Measurements from ENCODE around the gene CFAP46.
"Not testable (repeated sequence)": the region's sequence is repeated elsewhere in the genome, so short reads cannot be mapped to it uniquely, and the experiment has no call there.

The CFAP46 gene

DNA sequence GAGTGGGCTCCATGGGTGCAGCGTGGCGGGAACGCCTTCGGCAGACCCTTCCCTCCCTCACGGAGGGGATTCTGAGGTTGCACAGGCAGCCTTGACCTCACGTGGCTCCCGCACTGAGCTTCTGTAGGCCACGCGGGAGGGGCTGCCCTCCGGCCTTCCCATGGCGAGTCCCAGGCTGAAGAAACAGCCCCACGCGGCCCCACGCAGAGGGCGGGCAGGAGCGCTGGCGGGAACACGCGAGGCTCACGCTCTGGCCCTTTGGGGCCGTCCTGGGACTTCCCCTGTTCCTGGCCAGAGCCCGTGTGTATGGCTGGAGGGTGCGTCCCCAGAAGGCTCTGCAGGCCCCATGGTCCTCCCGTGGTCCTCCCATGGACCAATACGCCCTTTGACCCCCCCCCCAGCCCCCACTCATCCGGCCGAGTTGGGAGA lies 134.7 kb downstream of the CFAP46 start:
- no peak for DNase-seq (ENCODE audit: low read depth in 2 of 2)

DNA sequence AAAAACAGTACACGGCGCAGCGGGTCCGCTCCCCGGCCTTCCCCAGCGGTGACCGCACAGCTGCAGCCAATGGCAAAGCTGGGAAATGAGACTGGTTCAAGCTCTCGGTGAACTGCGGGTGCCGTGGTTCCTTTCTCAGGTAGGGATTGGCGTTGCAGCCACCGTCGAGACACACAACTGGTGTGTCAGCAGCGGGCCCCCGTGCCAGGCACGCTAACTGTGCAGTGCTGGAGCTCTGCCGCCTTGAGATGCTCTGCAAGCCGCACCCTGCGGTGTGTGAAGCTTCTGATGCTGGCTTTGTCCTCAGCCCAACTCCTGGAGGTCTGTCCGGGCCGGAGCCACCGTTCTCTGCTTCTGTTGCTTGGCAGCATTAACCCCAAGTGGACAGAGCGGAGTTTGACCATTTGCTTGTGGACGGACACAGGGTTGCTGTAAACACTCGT lies 135.8 kb downstream of the CFAP46 start:
- no peak for DNase-seq (ENCODE audit: low read depth in 2 of 2)

DNA sequence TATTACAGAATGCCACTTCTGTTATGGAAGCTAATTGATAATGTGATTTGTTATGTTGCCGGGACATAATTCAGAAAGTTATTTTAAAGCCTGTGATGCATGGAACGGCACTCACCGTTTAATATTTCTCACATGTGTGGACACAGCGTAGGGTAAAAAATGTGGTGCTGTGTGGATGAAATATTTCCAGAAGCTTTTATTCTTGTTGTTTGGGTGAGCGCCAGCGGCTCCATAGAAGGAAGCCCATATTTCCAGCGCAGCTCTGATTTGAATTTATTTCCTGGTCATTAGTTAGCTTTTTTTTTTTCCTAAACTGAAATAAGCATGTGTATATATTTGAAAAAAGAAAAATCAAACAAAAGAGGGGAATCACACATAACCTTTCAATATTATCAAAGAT lies 136.3 kb downstream of the CFAP46 start:
- DNase-seq (ENCODE audit: low read depth in 2 of 2): no peak

DNA sequence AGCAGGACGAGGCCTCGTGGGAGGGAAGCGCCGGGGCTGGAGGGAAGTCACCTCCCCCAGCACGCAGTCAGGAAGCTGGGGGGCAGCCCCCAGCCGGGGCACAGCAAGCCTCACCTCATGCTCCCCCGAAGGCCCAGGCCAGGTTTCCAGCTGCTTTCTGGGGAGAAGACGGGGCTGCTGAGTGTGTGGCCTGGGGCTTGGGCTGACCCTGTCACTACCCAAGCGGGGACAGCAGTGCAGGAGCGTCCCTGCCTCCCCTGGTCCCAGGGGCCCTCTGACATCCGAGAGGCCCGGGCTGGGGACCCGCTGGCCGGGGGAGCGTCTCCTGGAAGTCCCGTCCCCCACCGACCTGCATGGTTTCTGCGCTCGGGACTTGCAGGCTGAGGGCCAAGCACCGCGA lies 136.8 kb downstream of the CFAP46 start:
- no peak for DNase-seq (ENCODE audit: low read depth in 2 of 2)

DNA sequence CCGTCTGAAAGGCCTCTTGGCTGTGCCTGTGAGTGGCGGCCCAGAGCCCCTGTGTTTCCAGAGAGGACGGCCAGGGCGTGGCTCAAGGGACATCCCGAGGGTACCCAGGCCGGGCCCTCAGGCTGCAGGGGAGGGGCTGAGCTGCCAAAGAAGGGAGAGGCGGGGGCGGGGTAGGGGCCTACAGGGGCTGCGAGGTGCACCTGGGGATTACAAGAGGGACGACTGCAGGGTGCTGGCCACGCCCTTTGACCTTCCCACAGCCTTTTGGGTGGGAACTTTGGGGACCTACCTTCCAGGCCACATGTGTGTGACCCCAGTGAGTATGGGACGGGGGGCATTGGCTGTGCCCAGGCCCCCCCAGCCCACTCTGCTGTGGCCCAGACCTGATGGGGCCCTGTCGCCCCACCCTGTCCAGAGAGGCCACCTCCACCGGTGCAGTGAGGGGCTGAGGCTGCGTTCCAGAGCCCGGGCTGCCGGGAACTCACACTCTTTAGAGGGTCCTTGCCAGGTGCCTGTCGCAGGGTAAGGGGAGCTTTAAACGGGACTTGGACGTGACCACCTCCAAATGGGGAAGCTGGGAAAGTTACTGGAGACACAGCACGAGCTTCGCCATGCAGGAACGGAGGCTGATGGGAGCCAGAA lies 137.5 kb downstream of the CFAP46 start:
- DNase-seq (ENCODE audit: low read depth in 2 of 2): no peak

DNA sequence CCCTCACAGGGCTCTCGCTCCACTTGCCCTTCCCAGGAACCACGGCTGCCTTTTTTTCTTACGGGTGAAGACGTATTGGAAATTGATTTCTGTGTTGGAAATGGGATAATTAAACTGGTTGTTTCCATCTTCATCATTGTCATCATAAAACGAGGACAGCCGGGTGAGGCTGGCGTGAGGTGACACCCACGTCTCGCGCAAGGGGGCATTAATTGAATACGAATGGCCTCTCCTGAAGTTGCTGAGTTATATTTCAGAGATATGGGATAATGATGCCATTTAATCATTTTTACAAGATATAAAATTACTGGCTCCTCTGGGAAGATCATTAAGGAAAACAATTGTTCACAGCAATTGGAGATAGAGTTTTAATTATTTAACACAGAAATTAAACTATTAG lies 138.1 kb downstream of the CFAP46 start:
- no peak for DNase-seq (ENCODE audit: low read depth in 2 of 2)

DNA sequence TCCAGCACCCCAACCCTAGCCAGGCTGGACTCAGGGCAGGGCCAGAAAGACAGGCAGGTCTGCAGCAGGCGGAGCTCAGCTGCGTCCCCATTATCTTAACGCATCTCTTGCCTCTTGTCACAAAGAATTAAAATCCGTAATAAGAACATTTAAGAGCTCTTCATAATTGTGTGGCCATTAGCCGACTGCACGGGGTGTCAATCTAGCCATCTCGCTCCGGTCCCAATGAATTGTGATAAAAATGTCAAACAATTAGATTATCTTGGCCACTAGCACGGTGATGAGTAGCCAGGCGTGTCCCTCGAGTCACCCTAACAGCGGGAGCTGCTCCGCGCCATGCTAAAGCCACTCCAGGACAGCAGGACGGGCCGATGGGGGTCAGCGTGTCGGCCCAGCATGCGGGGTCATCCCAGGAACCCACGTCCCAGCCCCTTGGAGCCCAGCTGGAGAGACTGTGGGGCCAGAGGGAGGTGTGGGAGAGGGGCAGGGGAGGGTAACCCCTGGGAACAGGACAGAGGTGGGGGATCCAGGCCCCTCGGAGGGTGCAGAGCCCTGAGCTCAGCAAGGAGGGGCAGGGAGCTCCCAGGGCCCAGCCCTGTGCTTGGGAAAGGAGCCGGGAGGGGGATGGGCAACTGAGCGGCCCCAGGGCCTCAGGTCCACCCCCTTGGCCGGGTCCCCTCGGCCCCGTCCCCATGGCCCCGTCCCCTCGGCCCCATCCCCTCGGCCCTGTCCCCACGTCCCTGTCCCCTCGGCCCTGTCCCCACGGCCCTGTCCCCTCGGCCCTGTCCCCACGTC lies 138.8 kb downstream of the CFAP46 start:
- no peak for DNase-seq (ENCODE audit: low read depth in 2 of 2)

DNA sequence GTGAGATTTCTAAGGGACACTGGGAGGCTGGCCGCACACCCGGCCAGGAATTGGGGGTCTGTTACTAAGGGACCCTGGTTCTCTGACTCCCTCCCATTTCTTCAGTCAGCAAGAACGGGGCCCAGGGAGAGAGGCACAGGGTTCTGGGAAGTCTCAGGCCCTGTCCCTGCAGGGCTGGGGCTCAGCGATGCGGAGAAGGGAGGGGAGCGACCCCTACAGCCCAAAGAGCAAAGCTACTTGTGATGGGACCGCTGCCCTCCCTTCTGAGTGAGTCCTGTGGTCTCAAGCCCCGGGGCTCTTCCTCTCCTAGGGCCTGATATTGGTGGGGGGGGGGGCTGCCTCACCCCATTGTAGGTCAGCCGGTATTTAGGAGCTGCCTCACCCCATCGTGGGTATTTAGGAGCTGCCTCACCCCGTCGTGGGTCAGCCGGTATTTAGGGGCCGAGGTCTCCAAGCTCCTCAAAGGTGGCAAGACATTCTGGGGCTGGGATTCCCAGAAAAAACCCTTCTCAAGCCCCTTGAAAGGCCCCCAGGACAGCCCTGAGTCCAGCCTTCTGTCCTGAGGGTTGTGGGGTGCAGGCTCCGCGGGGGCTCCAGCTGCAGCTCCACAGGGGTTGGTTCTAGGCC lies 139.6 kb downstream of the CFAP46 start:
- DNase-seq (ENCODE audit: low read depth in 2 of 2): no peak

DNA sequence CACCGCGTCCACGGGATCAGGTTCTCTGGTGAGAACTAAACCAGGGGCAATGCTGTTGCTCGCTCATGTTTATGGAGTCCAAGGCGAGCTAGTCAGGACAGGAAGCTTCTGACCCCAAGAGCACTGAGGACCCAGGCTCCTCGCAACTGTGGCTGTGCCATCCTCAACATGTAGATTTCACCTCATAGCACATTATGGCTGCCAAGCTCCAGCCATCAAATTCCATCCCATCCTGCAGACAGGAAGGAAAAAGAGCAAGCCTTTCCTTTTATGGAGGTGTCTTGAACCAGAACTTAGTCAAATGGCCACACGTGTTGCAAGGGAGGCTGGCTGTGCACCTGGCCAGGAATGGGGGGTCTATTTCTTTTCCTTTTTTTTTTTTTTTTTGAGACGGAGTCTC lies 140.3 kb downstream of the CFAP46 start:
- no peak for DNase-seq (ENCODE audit: low read depth in 2 of 2)

DNA sequence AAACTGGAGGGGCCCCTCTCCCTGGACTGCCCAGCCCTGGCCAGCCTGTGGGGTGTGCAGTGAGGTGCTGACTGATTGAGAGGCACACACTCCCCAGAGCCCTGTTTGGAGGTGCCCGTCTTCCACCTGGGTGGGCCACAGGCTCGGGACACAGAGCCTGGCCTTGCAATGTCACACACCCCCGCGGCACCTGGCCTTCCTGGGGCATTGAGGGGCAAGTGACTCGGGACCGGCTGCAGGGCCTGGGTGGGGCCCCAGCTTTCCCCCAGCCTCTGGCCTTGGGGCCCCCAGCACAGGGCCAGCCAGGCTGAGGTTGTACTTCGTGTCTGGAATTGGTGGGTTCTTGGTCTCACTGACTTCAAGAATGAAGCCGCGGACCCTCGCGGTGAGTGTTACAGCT lies 142.5 kb downstream of the CFAP46 start:
- no peak for DNase-seq (ENCODE audit: low read depth in 2 of 2)

DNA sequence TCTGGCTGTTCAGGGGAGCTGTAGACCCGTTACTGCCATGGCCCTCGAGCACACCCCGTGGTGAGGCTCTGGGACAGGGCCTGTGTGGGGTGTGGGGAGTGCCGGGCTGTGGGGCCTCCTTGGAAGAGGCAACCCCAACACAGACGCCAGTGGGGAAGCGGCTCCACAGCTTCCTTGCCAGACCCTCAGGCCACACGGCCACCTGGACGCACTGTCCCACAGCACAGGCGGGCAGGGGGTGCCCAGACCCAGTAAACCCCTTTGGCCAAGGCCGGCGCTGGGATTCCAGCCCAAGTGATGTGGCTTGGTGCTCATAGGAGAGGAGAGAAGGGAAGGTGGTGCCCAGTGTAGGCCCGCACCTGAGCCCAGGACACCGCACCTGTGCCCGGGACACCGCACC lies 143.5 kb downstream of the CFAP46 start:
- no peak for DNase-seq (ENCODE audit: low read depth in 2 of 2)

DNA sequence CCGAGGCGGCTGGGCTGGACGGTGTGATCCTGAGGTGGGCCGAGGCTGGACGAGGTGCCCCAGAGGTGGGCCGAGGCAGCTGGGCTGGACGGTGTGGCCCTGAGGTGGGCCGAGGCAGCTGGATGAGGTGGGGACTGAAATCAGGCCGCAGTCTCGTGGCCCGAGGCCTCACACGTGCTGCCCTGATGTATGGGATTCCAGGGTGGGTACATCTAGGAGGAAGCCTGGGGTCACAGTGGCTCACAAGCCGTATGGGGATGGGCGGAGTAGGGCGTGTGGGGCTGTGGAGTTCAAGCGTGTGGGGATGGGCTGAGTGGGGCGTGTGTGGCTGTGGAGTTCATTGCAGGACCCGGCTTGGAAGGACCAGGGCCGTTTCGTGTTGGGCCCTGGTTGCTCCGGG lies 144.0 kb downstream of the CFAP46 start:
- no peak for DNase-seq (ENCODE audit: low read depth in 2 of 2)

DNA sequence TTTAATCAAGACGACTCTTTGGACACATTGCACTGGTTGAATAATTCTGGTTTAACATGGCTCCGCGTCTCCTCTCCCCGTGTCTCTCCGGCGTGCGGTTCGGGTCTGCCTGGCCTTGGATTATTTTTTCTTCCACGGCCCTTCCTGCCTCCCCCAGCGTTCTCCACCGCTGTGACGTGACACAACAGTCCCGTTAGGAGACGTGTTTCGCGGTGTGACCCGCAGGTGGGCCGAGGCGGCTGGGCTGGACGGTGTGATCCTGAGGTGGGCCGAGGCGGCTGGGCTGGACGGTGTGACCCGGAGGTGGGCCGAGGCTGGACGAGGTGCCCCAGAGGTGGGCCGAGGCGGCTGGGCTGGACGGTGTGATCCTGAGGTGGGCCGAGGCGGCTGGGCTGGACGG lies 144.4 kb downstream of the CFAP46 start:
- not testable (repeated sequence) for DNase-seq (ENCODE audit: low read depth in 2 of 2)

DNA sequence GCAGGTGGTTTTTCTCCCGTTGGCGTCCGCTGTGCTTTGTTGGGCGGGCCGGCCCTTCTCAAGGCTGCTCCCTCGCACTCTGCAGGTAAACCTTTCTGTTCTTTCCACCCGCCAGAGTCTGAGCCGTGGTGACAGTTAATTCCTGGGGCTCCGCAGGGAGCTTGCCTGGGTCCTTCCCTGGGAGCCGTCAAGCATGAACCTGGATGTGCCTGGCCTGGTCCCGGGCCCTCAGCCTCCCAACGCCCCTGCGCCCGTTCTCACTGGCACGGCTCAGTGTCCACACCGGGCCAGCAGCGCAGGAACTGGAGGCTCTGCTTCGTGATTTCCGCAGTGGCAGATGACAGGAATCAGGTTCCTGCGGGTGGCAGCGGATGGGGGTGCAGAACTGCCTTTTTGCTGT lies 145.5 kb downstream of the CFAP46 start:
- DNase-seq (ENCODE audit: low read depth in 2 of 2): no peak

DNA sequence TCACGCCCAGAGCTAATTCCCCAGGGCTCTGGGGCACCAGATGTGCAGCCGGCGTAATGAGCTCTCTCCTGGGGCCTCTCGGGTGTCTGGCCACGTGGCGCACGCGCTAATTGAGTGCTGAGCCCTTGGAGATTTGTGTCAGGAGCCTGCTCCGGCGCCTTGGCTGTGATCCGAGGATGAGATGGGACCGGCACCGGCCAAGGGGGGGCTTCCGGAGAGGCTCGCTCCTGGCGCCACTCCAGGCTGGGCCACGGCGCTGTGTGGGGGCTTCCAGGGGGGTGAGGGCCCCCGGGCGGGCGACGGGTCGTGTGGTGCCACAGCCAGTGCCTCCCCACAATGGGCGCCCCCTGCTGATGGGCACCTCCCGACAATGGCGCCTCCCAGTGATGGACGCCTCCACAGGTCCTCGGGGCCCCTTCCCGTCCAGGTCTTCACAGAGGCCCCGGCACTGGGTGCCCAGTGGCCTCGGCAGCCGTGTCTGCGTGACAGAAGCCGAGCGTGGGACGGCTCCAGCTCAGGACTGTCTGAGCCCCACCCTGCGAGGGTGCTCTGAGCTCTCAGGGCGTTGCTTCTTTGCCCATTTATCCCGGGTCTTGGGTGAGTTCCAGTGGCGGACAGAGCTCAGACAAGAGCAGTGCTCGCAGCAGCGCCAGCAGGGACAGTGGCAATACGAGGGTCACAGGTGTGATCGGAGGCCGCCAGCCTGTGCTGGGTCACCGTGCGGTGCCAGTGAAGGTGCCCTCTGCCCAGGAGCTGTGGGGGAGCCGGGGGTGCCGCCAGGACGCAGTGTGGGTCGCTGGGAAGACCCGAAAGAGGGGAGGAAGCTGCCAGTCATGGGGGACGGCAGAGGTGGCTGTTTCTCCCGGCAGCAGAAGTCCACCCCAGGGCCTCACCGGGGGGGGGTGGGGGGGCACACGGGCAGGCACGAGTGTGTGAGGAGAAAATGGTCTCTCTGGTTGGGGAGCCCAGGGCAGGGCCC lies 148.2 kb downstream of the CFAP46 start:
- DNase-seq (ENCODE audit: low read depth in 2 of 2): no peak

DNA sequence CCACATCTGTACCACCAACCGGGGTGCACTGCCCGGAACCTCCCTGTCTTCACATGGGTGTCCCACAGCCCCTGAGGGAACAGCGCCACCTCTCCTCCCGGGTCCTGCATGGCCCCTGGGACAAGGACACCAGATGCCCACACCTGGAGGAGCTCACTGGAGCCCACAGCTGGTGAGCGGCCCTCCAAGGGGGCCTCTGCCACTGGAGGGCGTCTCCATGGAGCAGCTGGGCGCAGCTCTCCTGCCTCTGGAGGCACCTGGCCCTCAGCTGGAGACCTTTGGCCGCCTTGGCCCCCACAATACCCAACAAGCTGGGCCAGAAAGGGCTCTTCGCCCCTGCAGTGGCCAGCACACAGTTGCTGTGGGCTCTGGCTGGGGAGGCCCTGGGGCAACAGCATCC lies 149.2 kb downstream of the CFAP46 start:
- DNase-seq (ENCODE audit: low read depth in 2 of 2): no peak

DNA sequence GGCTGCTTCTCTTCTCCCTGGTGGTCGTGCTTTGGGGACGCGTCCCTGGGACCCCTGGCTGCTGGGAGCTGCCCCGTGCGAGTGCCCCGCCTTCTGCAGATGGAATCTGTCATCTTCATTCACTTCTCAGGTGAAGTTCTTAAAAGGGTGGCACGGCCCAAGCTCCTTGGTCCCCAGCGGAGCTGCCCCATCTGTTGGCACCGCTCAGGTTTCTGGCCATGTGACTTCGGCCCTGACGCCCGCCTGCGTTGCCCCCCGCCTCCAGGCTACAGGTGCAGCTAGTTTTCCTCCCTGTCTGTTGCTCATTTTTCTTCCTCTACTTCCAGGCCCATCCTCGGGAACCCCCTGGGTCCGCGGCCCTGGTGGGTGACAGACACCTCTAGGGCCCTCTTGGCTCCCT lies 149.6 kb downstream of the CFAP46 start:
- no peak for DNase-seq (ENCODE audit: low read depth in 2 of 2)

DNA sequence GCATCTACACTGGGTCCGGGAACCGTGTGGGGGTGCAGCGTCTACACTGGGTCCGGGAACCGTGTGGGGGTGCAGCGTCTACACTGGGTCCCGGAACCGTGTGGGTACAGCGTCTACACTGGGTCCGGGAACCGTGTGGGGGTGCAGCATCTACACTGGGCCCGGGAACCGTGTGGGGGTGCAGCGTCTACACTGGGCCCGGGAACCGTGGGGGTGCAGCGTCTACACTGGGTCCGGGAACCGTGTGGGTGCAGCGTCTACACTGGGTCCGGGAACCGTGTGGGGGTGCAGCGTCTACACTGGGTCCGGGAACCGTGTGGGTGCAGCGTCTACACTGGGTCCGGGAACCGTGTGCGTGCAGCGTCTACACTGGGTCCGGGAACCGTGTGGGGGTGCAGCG lies 150.3 kb downstream of the CFAP46 start:
- DNase-seq (ENCODE audit: low read depth in 2 of 2): not testable (repeated sequence)

DNA sequence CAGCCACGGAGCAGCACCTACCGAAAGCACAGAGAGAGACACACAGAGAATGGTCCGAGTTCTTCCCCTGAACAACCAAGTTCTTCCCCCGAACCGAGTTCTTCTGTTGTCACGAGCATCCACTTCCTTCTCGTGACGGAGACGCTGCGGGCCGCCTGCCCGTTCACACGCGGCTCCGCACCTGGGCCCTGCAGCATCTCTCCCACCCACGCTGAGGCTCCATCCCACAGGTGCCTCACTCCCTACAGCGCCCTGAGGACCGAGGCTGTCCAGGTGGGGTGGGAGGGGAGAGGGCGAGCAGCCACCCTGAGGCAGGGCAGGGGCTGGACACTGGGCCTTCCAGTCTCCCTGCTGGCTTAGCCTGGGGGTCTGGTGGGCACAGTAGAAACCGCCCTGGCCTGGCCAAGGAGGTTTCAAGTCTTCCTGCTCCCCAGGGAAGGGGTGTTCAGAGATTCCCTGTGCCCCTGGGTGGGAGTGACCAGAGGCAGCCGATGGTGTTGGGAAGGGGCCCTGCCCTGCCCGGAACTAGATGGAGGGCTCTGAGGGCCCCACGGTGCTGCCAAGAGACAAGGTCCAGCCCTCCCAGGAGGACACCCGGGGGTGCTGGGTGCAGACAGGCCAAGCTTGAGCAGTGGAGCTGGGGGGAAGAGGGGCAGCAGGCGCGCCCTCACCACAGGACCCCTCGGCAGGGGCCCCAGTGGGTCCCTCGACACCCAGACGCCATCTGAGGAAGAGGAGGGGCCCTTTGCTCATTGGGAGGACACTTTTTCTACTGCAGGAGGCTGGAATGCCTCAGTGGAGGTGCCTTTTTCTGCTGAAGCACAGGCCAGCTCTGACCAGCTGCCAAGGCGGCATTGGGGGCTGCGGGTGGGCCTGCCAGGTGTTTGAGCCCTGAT lies 151.2 kb downstream of the CFAP46 start:
- DNase-seq (ENCODE audit: low read depth in 2 of 2): no peak

DNA sequence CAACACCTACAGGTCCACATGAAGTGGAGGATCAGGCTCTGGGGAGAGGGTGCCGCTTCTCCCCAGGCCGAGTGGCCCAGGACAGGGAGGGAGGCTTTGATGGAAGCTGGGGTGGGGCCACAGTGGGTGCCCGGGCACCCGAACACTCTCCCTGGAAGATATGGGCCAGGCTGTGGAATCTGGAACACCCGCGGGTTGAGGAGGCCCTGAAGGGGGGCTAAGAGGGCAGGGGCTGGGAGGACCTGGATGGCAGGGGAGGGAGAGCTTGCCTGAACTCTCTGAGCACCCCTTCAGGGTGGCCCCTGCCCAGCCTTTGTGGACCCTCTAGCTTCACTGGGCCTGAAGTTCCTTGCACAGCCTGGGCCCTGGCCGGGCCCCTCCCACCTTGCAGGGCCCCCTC lies 151.9 kb downstream of the CFAP46 start:
- DNase-seq (ENCODE audit: low read depth in 2 of 2): no peak

DNA sequence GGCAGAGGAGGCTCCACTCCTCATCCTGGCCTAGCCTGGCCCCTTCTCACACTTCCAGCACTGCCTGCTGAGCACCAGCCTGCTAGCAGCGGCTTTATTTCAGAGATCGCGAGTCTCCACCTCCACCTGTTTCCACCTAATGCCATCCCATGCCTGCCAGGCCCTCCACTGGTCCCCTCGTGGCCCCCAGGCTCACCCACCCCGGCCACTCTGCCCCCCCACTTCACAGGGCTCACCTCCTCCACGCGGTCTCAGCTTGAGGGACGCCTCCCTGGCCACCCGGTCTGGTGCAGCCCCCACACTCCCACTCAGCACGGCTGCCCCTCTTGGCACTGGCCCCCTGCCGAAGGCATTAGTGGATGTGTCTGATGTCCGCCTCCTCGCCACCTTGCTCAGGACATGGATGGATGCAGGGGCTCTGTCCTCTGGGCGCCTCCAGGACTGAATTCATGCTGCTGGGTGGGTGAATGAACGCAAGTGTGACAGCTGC lies 152.7 kb downstream of the CFAP46 start:
- DNase-seq (ENCODE audit: low read depth in 2 of 2): no peak

Data from stimulated activated CD4-positive, alpha-beta T cell treated with anti-CD3 and anti-CD28 coated beads, Interleukin-1b, Interleukin-23, amount 100 ng/mL, for 4 hours (primary cell).